IMR-90 (cell line): ENCODE data around the gene CMIP. TPM values are rescaled to one million over a fixed set of nuclear protein-coding genes. Genes with fewer than 3 reads are reported as not detected.

Experiments used
- CEBPB ChIP-seq: IDR thresholded peaks from 2 replicates; pipeline ENCODE4 v1.6.1; 2012; ENCODE audit warnings: low read depth, low read length, improper control_type of control experiment
- FOS ChIP-seq: fragments of 150-350 bp; IDR thresholded peaks from 2 replicates; pipeline ENCODE4 v1.6.1; 2016; ENCODE audit warnings: low read depth, low read length
- NFE2L2 ChIP-seq: fragments of 150-350 bp; IDR thresholded peaks from 2 replicates; pipeline ENCODE4 v1.6.1; 2016; ENCODE audit warnings: low read depth, mild to moderate bottlenecking, low read length
- polyA plus RNA-seq, 3 experiments: library from polyadenylated mRNA; depleted of rRNA; stranded (reverse); fragments of >200 nt; gene quantifications; 2 replicates each; pipeline ENCODE4 v1.2.3, GENCODE V29; 2012; ENCODE audit warnings: low replicate concordance in 1 of 3
- total RNA-seq: library from RNA; depleted of rRNA; stranded (reverse); fragments of >200 nt; gene quantifications from 2 replicates; pipeline ENCODE4 v1.2.3, GENCODE V29; 2012
- TF ChIP-seq, protein P1 (sequence below): conservative IDR thresholded peaks from 2 replicates; pipeline ENCODE4 v1.5.1; 2012; ENCODE audit warnings: mild to moderate bottlenecking, low read depth, low read length, improper control_type of control experiment

Gene CMIP
- total and polyA plus RNA-seq, 2 of the 4 experiments (the other 2 are of a cell fraction), result 3.2 to 11.6 TPM

DNA sequence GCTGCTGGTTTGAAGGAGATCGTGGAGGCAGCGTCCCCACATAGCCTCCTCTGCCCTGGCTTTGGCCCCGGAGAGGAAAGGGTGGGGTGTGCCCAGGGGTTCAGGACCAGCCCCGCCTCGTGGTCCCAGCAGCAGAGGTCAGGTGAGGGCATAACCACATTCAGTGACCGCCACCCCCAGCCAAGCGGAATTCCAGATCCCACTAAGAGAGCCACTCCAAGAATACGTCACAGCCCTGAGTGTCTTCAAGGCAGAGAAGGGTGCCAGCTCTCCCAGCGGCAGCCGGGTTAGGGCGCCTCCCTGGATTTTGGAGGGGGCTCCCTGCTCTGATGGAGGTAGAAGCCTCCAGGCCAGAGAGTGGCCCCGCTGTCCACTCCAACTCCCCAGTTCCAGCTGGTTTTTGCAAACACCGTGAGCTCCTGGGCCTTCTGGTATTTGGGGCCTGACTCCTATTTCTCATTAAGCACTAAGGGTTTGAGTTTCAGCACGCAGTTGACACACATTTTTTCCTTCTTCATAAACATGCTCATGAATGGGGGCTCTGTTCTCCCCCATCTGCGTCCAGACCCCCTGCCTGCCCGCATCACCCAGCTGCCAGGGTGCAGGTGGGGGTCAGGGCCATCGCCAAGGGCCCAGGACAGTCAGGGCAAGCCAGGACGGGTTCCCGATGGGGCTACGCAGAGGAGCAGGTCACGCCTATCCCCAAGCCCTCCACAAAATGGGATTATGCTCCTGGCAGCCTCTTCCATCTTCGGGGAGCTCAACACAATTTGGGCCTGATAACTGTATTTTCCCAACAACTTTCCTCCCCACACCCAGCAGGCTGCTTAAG lies 236.1 kb downstream of the CMIP start (continued):
- TF ChIP-seq, protein P1, sequence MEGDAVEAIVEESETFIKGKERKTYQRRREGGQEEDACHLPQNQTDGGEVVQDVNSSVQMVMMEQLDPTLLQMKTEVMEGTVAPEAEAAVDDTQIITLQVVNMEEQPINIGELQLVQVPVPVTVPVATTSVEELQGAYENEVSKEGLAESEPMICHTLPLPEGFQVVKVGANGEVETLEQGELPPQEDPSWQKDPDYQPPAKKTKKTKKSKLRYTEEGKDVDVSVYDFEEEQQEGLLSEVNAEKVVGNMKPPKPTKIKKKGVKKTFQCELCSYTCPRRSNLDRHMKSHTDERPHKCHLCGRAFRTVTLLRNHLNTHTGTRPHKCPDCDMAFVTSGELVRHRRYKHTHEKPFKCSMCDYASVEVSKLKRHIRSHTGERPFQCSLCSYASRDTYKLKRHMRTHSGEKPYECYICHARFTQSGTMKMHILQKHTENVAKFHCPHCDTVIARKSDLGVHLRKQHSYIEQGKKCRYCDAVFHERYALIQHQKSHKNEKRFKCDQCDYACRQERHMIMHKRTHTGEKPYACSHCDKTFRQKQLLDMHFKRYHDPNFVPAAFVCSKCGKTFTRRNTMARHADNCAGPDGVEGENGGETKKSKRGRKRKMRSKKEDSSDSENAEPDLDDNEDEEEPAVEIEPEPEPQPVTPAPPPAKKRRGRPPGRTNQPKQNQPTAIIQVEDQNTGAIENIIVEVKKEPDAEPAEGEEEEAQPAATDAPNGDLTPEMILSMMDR, result no peak
- TF ChIP-seq NFE2L2, result no peak
- no peak for TF ChIP-seq FOS
- no peak for TF ChIP-seq CEBPB
